ENCODE measurements around the gene MRPL53.

- TF ChIP-seq, protein P1, sequence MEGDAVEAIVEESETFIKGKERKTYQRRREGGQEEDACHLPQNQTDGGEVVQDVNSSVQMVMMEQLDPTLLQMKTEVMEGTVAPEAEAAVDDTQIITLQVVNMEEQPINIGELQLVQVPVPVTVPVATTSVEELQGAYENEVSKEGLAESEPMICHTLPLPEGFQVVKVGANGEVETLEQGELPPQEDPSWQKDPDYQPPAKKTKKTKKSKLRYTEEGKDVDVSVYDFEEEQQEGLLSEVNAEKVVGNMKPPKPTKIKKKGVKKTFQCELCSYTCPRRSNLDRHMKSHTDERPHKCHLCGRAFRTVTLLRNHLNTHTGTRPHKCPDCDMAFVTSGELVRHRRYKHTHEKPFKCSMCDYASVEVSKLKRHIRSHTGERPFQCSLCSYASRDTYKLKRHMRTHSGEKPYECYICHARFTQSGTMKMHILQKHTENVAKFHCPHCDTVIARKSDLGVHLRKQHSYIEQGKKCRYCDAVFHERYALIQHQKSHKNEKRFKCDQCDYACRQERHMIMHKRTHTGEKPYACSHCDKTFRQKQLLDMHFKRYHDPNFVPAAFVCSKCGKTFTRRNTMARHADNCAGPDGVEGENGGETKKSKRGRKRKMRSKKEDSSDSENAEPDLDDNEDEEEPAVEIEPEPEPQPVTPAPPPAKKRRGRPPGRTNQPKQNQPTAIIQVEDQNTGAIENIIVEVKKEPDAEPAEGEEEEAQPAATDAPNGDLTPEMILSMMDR (IDR thresholded peaks at IDR 0.05) = no peak
- TF ChIP-seq POLR2A (IDR thresholded peaks at IDR 0.05) = no peak
Measured at GRCh38 chr2:74423231-74424095, 49.0 kb downstream of the MRPL53 start.
